A549 (cell line): ENCODE data around the gene CFAP161. TPM values are rescaled to one million over a fixed set of nuclear protein-coding genes. Genes with fewer than 3 reads are reported as not detected.

Source experiments
- ATAC-seq, 2 experiments: fragments of 200-7000 bp in 1 of 2; fragments of >200 bp in 1 of 2; cut with Nextera tagmentation in 1 of 2; cut with Tn5 transposase in 1 of 2; 3 replicates each; pipeline versions ENCODE4 v1.8.0 to v1.9.1; 2018 to 2020; ENCODE audit warnings: mild to moderate bottlenecking in 1 of 2, moderate library complexity in 1 of 2
- CTCF ChIA-PET: fragments of 300-600 bp; sonication (Branson Sonifier 250); formaldehyde crosslinking; extraction: SDS; loops from one replicate; lab custom pipeline; 2021; ENCODE audit warnings: antibody characterized with exemption, inconsistent platforms; lab: Yijun Ruan, JAX
- POLR2A ChIA-PET: fragments of 350-600 bp; formaldehyde crosslinking; extraction: SDS; loops from one replicate; lab custom pipeline; 2021; ENCODE audit warnings: antibody characterized with exemption, inconsistent platforms; lab: Yijun Ruan, JAX
- DNase-seq, 2 experiments: peaks; one replicate each; pipeline versions ENCODE4 v3.0.0 to v3.0.0-alpha.2; 2011 to 2016; ENCODE audit warnings: low read depth in 1 of 2, low spot score in 1 of 2
- FAIRE-seq: peaks from 2 replicates; lab custom pipeline; 2011; peaks lifted over from hg19 to GRCh38; lab: Jason Lieb, UNC
- H3K27ac ChIP-seq, 2 experiments: fragments of >200 bp; sonication (Bioruptor Twin); formaldehyde crosslinking; 3 replicates each; pipeline ENCODE4 v1.5.1; 2016 to 2017
- H3K4me1 ChIP-seq: fragments of >200 bp; sonication (Bioruptor Twin); formaldehyde crosslinking; 3 replicates; pipeline ENCODE4 v1.6.1; 2016
- H3K4me2 ChIP-seq: fragments of >200 bp; sonication (Bioruptor Twin); formaldehyde crosslinking; 3 replicates; pipeline ENCODE4 v1.6.1; 2016
- H3K4me3 ChIP-seq: fragments of >200 bp; sonication (Bioruptor Twin); formaldehyde crosslinking; 3 replicates; pipeline ENCODE4 v1.5.1; 2016
- H3K9me3 ChIP-seq: fragments of >200 bp; sonication (Bioruptor Twin); formaldehyde crosslinking; 3 replicates; pipeline ENCODE4 v1.6.1; 2016
- BHLHE40 ChIP-seq: IDR thresholded peaks from 2 replicates; pipeline ENCODE4 v1.6.1; 2012; ENCODE audit warnings: low read depth, low read length, inconsistent platforms
- CEBPB ChIP-seq, 2 experiments: fragments of >200 bp in 1 of 2; sonication (Bioruptor Twin) in 1 of 2; formaldehyde crosslinking in 1 of 2; IDR thresholded peaks; 2 replicates each; pipeline ENCODE4 v1.6.1; 2012 to 2016
- CHD4 ChIP-seq: fragments of 200-600 bp; sonication (generic); IDR thresholded peaks from 2 replicates; pipeline ENCODE4 v1.6.1; 2016; ENCODE audit warnings: antibody characterized with exemption, mild to moderate bottlenecking, borderline replicate concordance
- EHF ChIP-seq: fragments of 250-450 bp; sonication (Bioruptor Pico); IDR thresholded peaks from 2 replicates; pipeline ENCODE4 v1.5.0; 2020; ENCODE audit warnings: mild to moderate bottlenecking
- ESRRA ChIP-seq: fragments of 150-350 bp; IDR thresholded peaks from 2 replicates; pipeline ENCODE4 v1.6.1; 2014; ENCODE audit warnings: mild to moderate bottlenecking, low read length, borderline replicate concordance
- FOSB ChIP-seq: fragments of 250-450 bp; sonication (Bioruptor Pico); IDR thresholded peaks from 2 replicates; pipeline ENCODE4 v1.5.0; 2020; ENCODE audit warnings: mild to moderate bottlenecking, moderate library complexity
- FOSL2 ChIP-seq, 2 experiments: fragments of 450-650 bp in 1 of 2; fragments of >200 bp in 1 of 2; sonication (Bioruptor Twin) in 1 of 2; formaldehyde crosslinking; IDR thresholded peaks; 2 replicates each; pipeline versions ENCODE4 v1.5.0 to v1.6.1; 2016 to 2020; ENCODE audit warnings: mild to moderate bottlenecking in 1 of 2, moderate library complexity in 1 of 2
- FOXS1 ChIP-seq: fragments of 250-450 bp; sonication (Bioruptor Pico); IDR thresholded peaks from 2 replicates; pipeline ENCODE4 v1.5.0; 2020; ENCODE audit warnings: mild to moderate bottlenecking, moderate library complexity
- GATA3 ChIP-seq: IDR thresholded peaks from 2 replicates; pipeline ENCODE4 v1.6.1; 2012; ENCODE audit warnings: borderline replicate concordance
- HDAC2 ChIP-seq: fragments of 200-600 bp; sonication (generic); IDR thresholded peaks from 2 replicates; pipeline ENCODE4 v1.6.1; 2016
- KDM5A ChIP-seq: fragments of 200-600 bp; sonication (generic); IDR thresholded peaks from 2 replicates; pipeline ENCODE4 v1.6.1; 2016; ENCODE audit warnings: antibody characterized with exemption, mild to moderate bottlenecking
- MAFK ChIP-seq: fragments of 450-650 bp; IDR thresholded peaks from 2 replicates; pipeline ENCODE4 v1.6.1; 2014; ENCODE audit not compliant: partially characterized antibody
- MAZ ChIP-seq: fragments of 150-350 bp; IDR thresholded peaks from 2 replicates; pipeline ENCODE4 v1.6.1; 2014; ENCODE audit warnings: antibody characterized with exemption, low read depth, low read length, borderline replicate concordance
- MYC ChIP-seq: IDR thresholded peaks from 2 replicates; pipeline ENCODE4 v1.6.1; 2012; ENCODE audit warnings: mild to moderate bottlenecking, inconsistent platforms, low read length, improper control_type of control experiment, borderline replicate concordance
- PHF8 ChIP-seq: fragments of 200-600 bp; sonication (generic); IDR thresholded peaks from 2 replicates; pipeline ENCODE4 v1.6.1; 2016; ENCODE audit warnings: low read depth, mild to moderate bottlenecking, antibody characterized with exemption, moderate library complexity, borderline replicate concordance
- POLR2A ChIP-seq: IDR thresholded peaks from 2 replicates; pipeline ENCODE4 v1.6.1; 2012; ENCODE audit warnings: mild to moderate bottlenecking, low read length
- RAD21 ChIP-seq, 2 experiments: fragments of >200 bp in 1 of 2; sonication (Bioruptor Twin) in 1 of 2; formaldehyde crosslinking in 1 of 2; IDR thresholded peaks in 1 of 2; conservative IDR thresholded peaks in 1 of 2; 2 replicates in 1 of 2; 3 replicates in 1 of 2; pipeline ENCODE4 v1.6.1; 2012 to 2018; ENCODE audit warnings: inconsistent platforms in 1 of 2
- RARB ChIP-seq: fragments of 250-450 bp; sonication (Bioruptor Pico); IDR thresholded peaks from 2 replicates; pipeline ENCODE4 v1.8.0; 2021; ENCODE audit warnings: mild to moderate bottlenecking, moderate library complexity
- ZC3H11A ChIP-seq: fragments of 450-650 bp; IDR thresholded peaks from 2 replicates; pipeline ENCODE4 v1.6.1; 2014; ENCODE audit warnings: antibody characterized with exemption, mild to moderate bottlenecking
- ZSCAN20 ChIP-seq: fragments of 250-450 bp; sonication (Bioruptor Pico); IDR thresholded peaks from 2 replicates; pipeline ENCODE4 v1.8.0; 2022; ENCODE audit warnings: mild to moderate bottlenecking, moderate library complexity
- WGBS: methylation state at CpG from one replicate; pipeline ENCODE4 v1.1.6; 2017; ENCODE audit errors: missing lambda C conversion rate; 5-methylcytosine and 5-hydroxymethylcytosine counted together
- polyA plus RNA-seq, 4 experiments: library from polyadenylated mRNA; depleted of rRNA in 3 of 4; stranded (reverse); fragments of >200 nt; fragmentation: RNase III in 1 of 4; extraction: RNeasy Plus Mini Kit Qiagen cat#74134 plus additional on column Dnase treatment in 1 of 4; gene quantifications; 2 replicates in 3 of 4; 3 replicates in 1 of 4; pipeline ENCODE4 v1.2.3, GENCODE V29; 2011 to 2017
- TF ChIP-seq, protein P1 (sequence below): fragments of 250-450 bp; sonication (Bioruptor Pico); IDR thresholded peaks from 2 replicates; pipeline ENCODE4 v1.5.0; 2020; ENCODE audit warnings: low read depth, mild to moderate bottlenecking, moderate library complexity
- TF ChIP-seq, protein P2 (sequence below): IDR thresholded peaks from 2 replicates; pipeline ENCODE4 v1.6.1; 2012
- TF ChIP-seq, protein P3 (sequence below): fragments of 250-450 bp; sonication (Bioruptor Pico); IDR thresholded peaks from 2 replicates; pipeline ENCODE4 v1.5.0; 2021; ENCODE audit warnings: mild to moderate bottlenecking, moderate library complexity, borderline replicate concordance
- TF ChIP-seq, protein P4 (sequence below): IDR thresholded peaks from 2 replicates; pipeline ENCODE4 v1.6.1; 2012
- TF ChIP-seq, protein P5 (sequence below): fragments of 150-350 bp; IDR thresholded peaks from 2 replicates; pipeline ENCODE4 v1.6.1; 2014; ENCODE audit warnings: low read depth, mild to moderate bottlenecking, low read length
- TF ChIP-seq, protein P6 (sequence below): fragments of >200 bp; sonication (Bioruptor Twin); formaldehyde crosslinking; IDR thresholded peaks from 2 replicates; pipeline ENCODE4 v1.6.1; 2016

Gene CFAP161
- polyA plus RNA-seq, 2 of the 4 experiments (the other 2 are of a cell fraction) = not detected

DNA sequence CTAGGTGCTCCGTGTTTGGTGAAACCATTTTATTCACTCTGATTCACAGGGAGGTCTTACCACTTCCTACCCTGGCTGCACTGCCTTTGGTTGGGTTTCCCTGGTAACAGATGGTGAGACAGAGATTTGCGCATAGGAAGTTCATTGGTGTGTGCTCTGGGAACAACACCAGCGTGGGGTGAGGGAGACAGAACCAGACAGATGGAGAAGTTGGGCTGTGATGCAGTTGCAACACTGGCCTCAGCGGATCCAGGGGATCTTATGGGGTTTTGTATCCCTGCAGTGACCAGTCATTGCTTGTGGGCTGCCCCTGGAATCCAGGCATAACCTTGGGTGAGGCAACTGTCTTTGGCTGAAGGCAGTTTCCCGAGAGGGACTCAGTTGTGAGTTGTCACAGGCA is 50.1 kb downstream of the CFAP161 start:
- TF ChIP-seq CHD4 (no peak), ZSCAN20 (no peak), BHLHE40 (no peak), MAZ (no peak), HDAC2 (no peak), FOSL2 (IDR thresholded peaks at IDR 0.05) (no peak), FOSL2 (CRISPR knock-in tag; IDR thresholded peaks at IDR 0.05) (no peak), MAFK (no peak), POLR2A (no peak), RARB (CRISPR knock-in tag) (no peak), MYC (no peak), KDM5A (no peak), RAD21 (conservative IDR thresholded peaks at IDR 0.05 in 1 of 2, IDR thresholded peaks at IDR 0.05 in 1 of 2) (no peak)
- TF ChIP-seq, protein P1, sequence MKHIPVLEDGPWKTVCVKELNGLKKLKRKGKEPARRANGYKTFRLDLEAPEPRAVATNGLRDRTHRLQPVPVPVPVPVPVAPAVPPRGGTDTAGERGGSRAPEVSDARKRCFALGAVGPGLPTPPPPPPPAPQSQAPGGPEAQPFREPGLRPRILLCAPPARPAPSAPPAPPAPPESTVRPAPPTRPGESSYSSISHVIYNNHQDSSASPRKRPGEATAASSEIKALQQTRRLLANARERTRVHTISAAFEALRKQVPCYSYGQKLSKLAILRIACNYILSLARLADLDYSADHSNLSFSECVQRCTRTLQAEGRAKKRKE (CRISPR knock-in tag) = no peak
- TF ChIP-seq, protein P2, sequence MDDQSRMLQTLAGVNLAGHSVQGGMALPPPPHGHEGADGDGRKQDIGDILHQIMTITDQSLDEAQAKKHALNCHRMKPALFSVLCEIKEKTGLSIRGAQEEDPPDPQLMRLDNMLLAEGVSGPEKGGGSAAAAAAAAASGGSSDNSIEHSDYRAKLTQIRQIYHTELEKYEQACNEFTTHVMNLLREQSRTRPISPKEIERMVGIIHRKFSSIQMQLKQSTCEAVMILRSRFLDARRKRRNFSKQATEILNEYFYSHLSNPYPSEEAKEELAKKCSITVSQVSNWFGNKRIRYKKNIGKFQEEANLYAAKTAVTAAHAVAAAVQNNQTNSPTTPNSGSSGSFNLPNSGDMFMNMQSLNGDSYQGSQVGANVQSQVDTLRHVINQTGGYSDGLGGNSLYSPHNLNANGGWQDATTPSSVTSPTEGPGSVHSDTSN = no peak
- TF ChIP-seq, protein P3, sequence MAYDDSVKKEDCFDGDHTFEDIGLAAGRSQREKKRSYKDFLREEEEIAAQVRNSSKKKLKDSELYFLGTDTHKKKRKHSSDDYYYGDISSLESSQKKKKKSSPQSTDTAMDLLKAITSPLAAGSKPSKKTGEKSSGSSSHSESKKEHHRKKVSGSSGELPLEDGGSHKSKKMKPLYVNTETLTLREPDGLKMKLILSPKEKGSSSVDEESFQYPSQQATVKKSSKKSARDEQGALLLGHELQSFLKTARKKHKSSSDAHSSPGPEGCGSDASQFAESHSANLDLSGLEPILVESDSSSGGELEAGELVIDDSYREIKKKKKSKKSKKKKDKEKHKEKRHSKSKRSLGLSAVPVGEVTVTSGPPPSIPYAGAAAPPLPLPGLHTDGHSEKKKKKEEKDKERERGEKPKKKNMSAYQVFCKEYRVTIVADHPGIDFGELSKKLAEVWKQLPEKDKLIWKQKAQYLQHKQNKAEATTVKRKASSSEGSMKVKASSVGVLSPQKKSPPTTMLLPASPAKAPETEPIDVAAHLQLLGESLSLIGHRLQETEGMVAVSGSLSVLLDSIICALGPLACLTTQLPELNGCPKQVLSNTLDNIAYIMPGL (CRISPR knock-in tag) = no peak
- Histone ChIP-seq H3K4me2 (no peak overlapping the region), H3K9me3 (no peaks in the 10 kb centered on the region), H3K4me1 (no peaks in the 10 kb centered on the region), H3K27ac (no peak overlapping the region), H3K4me3 (no peak overlapping the region)
- CTCF ChIA-PET = interaction anchor here (2.3 kb wide), 1 partner anchor 82 kb away, joined by 8 read pairs; no protein-coding TSS in a partner anchor
- no peak for ATAC-seq
- DNase-seq = no peak
- FAIRE-seq = no peak
- POLR2A ChIA-PET = no interaction called here
- 13% methylated on average over 5 of the region's 5 CpGs for WGBS

DNA sequence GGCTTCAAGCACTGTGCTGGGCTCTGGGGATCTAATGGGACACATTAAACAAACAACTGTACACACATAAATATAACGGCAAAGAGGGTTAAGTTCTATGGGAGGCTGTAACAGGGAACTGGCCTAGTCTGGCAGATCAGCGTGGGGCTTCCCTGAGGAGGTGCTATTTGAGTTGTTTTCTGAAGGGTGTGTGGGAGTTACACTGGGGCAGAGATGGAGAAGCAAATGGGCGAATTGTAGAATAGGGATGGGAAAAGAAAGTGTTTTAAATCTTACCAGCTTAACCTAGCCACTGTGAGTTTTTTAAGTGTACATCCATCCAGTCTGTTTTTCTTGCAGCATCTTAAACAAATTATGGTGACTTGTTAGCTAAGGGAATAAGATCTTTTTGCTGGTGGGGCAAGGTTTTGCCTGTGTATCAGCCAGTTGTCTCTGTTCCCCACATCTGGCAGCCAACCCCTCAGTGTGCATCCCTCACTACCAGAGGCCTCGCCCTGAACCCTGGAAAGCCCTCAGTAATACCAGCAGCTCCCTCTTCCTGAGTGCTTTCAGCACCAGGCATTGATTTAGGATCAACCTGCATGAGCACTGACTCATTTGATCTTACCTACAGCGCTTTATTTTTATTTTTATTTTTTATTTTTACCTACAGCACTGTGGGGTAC is 51.7 kb downstream of the CFAP161 start:
- H3K4me3 ChIP-seq = no peak overlapping the region
- no peak overlapping the region for H3K27ac ChIP-seq
- no peaks in the 10 kb centered on the region for H3K4me1 ChIP-seq
- FAIRE-seq = no peak
- WGBS = 7% methylated on average over 5 of the region's 5 CpGs
- no peak for ATAC-seq
- DNase-seq = no peak
- ChIA-PET CTCF (interaction anchor here (0.6 to 1.8 kb wide), 4 partner anchors 19 to 1355 kb away, joined by 3 to 8 read pairs (median 4); no protein-coding TSS in a partner anchor), POLR2A (no interaction called here)
- no peaks in the 10 kb centered on the region for H3K9me3 ChIP-seq
- no peak overlapping the region for H3K4me2 ChIP-seq
- TF ChIP-seq, protein P4, sequence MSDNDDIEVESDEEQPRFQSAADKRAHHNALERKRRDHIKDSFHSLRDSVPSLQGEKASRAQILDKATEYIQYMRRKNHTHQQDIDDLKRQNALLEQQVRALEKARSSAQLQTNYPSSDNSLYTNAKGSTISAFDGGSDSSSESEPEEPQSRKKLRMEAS = no peak
- TF ChIP-seq, protein P1 (CRISPR knock-in tag) = no peak
- TF ChIP-seq GATA3 = no peak
- TF ChIP-seq CEBPB (IDR thresholded peaks at IDR 0.05) = no peak
- TF ChIP-seq, protein P2 = no peak
- TF ChIP-seq MAFK = no peak
- no peak for TF ChIP-seq EHF (CRISPR knock-in tag)
- no peak for TF ChIP-seq POLR2A
- TF ChIP-seq, protein P5, sequence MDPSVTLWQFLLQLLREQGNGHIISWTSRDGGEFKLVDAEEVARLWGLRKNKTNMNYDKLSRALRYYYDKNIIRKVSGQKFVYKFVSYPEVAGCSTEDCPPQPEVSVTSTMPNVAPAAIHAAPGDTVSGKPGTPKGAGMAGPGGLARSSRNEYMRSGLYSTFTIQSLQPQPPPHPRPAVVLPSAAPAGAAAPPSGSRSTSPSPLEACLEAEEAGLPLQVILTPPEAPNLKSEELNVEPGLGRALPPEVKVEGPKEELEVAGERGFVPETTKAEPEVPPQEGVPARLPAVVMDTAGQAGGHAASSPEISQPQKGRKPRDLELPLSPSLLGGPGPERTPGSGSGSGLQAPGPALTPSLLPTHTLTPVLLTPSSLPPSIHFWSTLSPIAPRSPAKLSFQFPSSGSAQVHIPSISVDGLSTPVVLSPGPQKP = no peak
- no peak for TF ChIP-seq ESRRA
- no peak for TF ChIP-seq FOSB (CRISPR knock-in tag)
- no peak for TF ChIP-seq CHD4
- no peak for TF ChIP-seq ZC3H11A
- no peak for TF ChIP-seq PHF8
- no peak for TF ChIP-seq ZSCAN20
- TF ChIP-seq FOXS1 (CRISPR knock-in tag) = no peak
- TF ChIP-seq, protein P6, sequence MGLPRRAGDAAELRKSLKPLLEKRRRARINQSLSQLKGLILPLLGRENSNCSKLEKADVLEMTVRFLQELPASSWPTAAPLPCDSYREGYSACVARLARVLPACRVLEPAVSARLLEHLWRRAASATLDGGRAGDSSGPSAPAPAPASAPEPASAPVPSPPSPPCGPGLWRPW = no peak
